Stomach (tissue), 9 donors: Measurements from ENCODE around the gene CTDSPL. TPM values are rescaled to one million over a fixed set of nuclear protein-coding genes. Genes with fewer than 3 reads are reported as not detected.

Experiments used
- DNase-seq, 2 donors: peaks; one replicate each; pipeline versions ENCODE4 v3.0.0 to v3.0.0-alpha.2; 2013 to 2019
- H3K27ac ChIP-seq, 5 donors: fragments of 200-600 bp in 4 of 5; sonication (generic) in 4 of 5; one replicate each; pipeline ENCODE4 v1.5.1; 2013 to 2019; ENCODE audit warnings: mild to moderate bottlenecking in 1 of 5, moderate library complexity in 1 of 5
- H3K27me3 ChIP-seq, 3 donors: fragments of 200-600 bp; sonication (generic); one replicate each; pipeline ENCODE4 v1.5.1; 2017 to 2019; ENCODE audit warnings: mixed run types in 1 of 3
- H3K36me3 ChIP-seq, 4 donors: fragments of 200-600 bp; sonication (generic); 1 replicate in 3 of 4; 2 replicates in 1 of 4; pipeline ENCODE4 v1.5.1; 2016 to 2019
- H3K4me1 ChIP-seq, 4 donors: fragments of 200-600 bp; sonication (generic); one replicate each; pipeline ENCODE4 v1.5.1; 2016 to 2019
- H3K4me3 ChIP-seq, 4 donors: fragments of 200-600 bp; sonication (generic) in 3 of 4; one replicate each; pipeline ENCODE4 v1.5.1; 2016 to 2019; ENCODE audit warnings: mild to moderate bottlenecking in 1 of 4
- H3K9me3 ChIP-seq, 4 donors: fragments of 200-600 bp; sonication (generic); one replicate each; pipeline ENCODE4 v1.5.1; 2016 to 2019
- CTCF ChIP-seq, 7 experiments: fragments of 450-650 bp in 4 of 7; fragments of 200-600 bp in 3 of 7; sonication (generic) in 3 of 7; IDR thresholded peaks; one replicate each; pipeline ENCODE4 v1.5.1; 2016 to 2019; ENCODE audit warnings: antibody characterized with exemption in 7 of 7, control low read depth in 2 of 7, mild to moderate bottlenecking in 1 of 7
- EP300 ChIP-seq: sonication (generic); formaldehyde crosslinking; IDR thresholded peaks from one replicate; pipeline ENCODE4 v1.6.1; 2017; ENCODE audit warnings: antibody characterized with exemption
- POLR2A ChIP-seq, 4 donors: fragments of 450-650 bp; IDR thresholded peaks; one replicate each; pipeline ENCODE4 v1.6.1; 2016; ENCODE audit warnings: antibody characterized with exemption in 4 of 4, control low read depth in 2 of 4, mild to moderate bottlenecking in 1 of 4, moderate library complexity in 1 of 4
- POLR2AphosphoS5 ChIP-seq, 3 donors: sonication (generic); formaldehyde crosslinking; IDR thresholded peaks; one replicate each; pipeline ENCODE4 v1.6.1; 2016; ENCODE audit warnings: antibody characterized with exemption in 3 of 3
- WGBS, 5 donors: extraction: QIAGEN DNeasy Blood & Tissue Kit in 3 of 5; methylation state at CpG; one replicate each; pipeline versions ENCODE4 v1.1.5 to v1.1.7; 2013 to 2018; 5-methylcytosine and 5-hydroxymethylcytosine counted together
- intact Hi-C: fragments of 100-400 bp; cut with DNase I; formaldehyde crosslinking; loops from one replicate; pipeline ENCODE4 v1.15.1; 2023; ENCODE audit warnings: low total_unique reads
- polyA plus RNA-seq, 3 donors: library from polyadenylated mRNA; stranded (reverse); fragments of 200-250 nt; gene quantifications; one replicate each; pipeline ENCODE4 v1.2.3, GENCODE V29; 2013
- total RNA-seq, 5 donors: library from RNA; depleted of rRNA; stranded (reverse); fragments of >200 nt; gene quantifications; one replicate each; pipeline versions ENCODE4 v1.1.0 to v1.2.3, GENCODE V29; 2014 to 2016
- donor health status: healthy with polysubstance abuse.
- donor health status: Bipolar disorder and iron deficiency.
- donor health status: healthy.

Gene CTDSPL
- total and polyA plus RNA-seq, 8 donors = 13.4 to 54.9 (median 30.2) TPM

GRCh38 chr3:38022301-38022700 is 160.6 kb downstream of the CTDSPL start:
- H3K36me3 ChIP-seq = peaks cover 0 to 31% (median 29%) of the 10 kb centered on the region in 4 donors
- intact Hi-C loops = no loop called here
- no peak overlapping the region for H3K4me3 ChIP-seq
- no peaks in the 10 kb centered on the region for H3K9me3 ChIP-seq
- TF ChIP-seq POLR2AphosphoS5 (IDR thresholded peaks at IDR 0.05) (no peak), CTCF (IDR thresholded peaks at IDR 0.05) (no peak), POLR2A (IDR thresholded peaks at IDR 0.05) (no peak), EP300 (no peak)
- no peaks in the 10 kb centered on the region for H3K27me3 ChIP-seq
- DNase-seq = peak in 1 of 2 donors; percentile 27
- H3K4me1 ChIP-seq = peaks cover 16 to 38% (median 34%) of the 10 kb centered on the region in 4 donors
- no peak overlapping the region for H3K27ac ChIP-seq
- 54 to 100% (median 72%) methylated on average over 3 of the region's 3 CpGs; no CpG with 5 or more reads in 1 of the 5 donors for WGBS, 5 donors

- H3K27ac ChIP-seq = peak overlapping the region in 3 of 5 donors; percentile 94 to 97 (median 95)
- H3K27me3 ChIP-seq = no peaks in the 10 kb centered on the region
- no peak for DNase-seq
- 74 to 84% (median 77%) methylated on average over 6 of the region's 6 CpGs for WGBS, 5 donors
- intact Hi-C loops = no loop called here
- peaks cover 0 to 23% (median 21%) of the 10 kb centered on the region in 4 donors for H3K36me3 ChIP-seq
- H3K4me1 ChIP-seq = peaks cover 16 to 39% (median 35%) of the 10 kb centered on the region in 4 donors
- no peaks in the 10 kb centered on the region for H3K9me3 ChIP-seq
- peak overlapping the region in 1 of 4 donors; percentile 70 for H3K4me3 ChIP-seq
- no peak for TF ChIP-seq CTCF (IDR thresholded peaks at IDR 0.05)
- no peak for TF ChIP-seq POLR2A (IDR thresholded peaks at IDR 0.05)
- no peak for TF ChIP-seq EP300
- no peak for TF ChIP-seq POLR2AphosphoS5 (IDR thresholded peaks at IDR 0.05)
Measured at GRCh38 chr3:38022896-38023709, 161.4 kb downstream of the CTDSPL start.

- peaks cover 36 to 75% (median 60%) of the 10 kb centered on the region in 4 donors for H3K4me1 ChIP-seq
Measured at GRCh38 chr3:38026856-38027255, 165.2 kb downstream of the CTDSPL start.

More at GRCh38 chr3:38026856-38027255, 165.2 kb downstream of the CTDSPL start:
- Histone ChIP-seq H3K36me3 (no peaks in the 10 kb centered on the region), H3K9me3 (no peaks in the 10 kb centered on the region), H3K4me3 (no peak overlapping the region), H3K27me3 (peaks cover 0 to 23% (median 0%) of the 10 kb centered on the region in 3 donors), H3K27ac (peak overlapping the region in 1 of 5 donors; percentile 95)
- TF ChIP-seq POLR2A (IDR thresholded peaks at IDR 0.05) (no peak), CTCF (IDR thresholded peaks at IDR 0.05) (no peak), EP300 (no peak), POLR2AphosphoS5 (IDR thresholded peaks at IDR 0.05) (no peak)
- intact Hi-C loops = no loop called here
- 68 to 94% (median 75%) methylated on average over 4 of the region's 4 CpGs for WGBS, 5 donors
- DNase-seq = no peak
